Measurements from ENCODE around the gene FBXL7. TPM values are rescaled to one million over a fixed set of nuclear protein-coding genes. Genes with fewer than 3 reads are reported as not detected.

FBXL7 gene
- total RNA-seq, 2 experiments from 2014 or later = not detected

GRCh38 chr5:15452030-15452429, 48.0 kb upstream of the FBXL7 start:
- BruUV-seq (replicated peaks) = no TSS peak
- H3K79me2 ChIP-seq (ENCODE audit: insufficient read depth, low read depth, low read length) = no peaks in the 10 kb centered on the region

DNA sequence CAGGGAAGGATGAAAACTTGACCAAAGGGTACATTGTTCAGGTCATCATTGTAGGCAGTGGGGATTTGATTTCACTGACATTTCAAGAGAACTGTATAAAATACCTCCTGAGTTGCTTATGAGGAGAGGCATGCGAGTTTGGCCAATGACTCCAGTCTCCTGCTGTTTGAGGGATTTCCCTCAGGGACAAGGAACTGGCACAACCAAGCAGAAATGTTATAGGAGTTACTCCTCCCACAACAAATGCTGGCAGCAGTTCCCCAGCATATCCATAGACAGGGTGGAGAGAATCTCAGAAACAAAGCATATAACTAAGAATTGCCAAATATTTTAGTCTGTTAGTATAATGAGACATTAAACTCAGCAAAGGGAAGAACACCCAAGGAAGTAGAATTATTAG, 47.2 kb upstream of the FBXL7 start:
- no peak for TF ChIP-seq EZH2phosphoT487 (IDR thresholded peaks at IDR 0.05; ENCODE audit: borderline replicate concordance, low read depth, low read length)
- no peak for TF ChIP-seq CTCF (conservative IDR thresholded peaks at IDR 0.05; ENCODE audit: low read length)
- DNase-seq (ENCODE audit: low spot score) = no peak
- Histone ChIP-seq H3K9me2 (ENCODE audit: insufficient read depth, low read length) (no peaks in the 10 kb centered on the region; the same call in 1 of the 2 replicates), H3K27ac (ENCODE audit: low read depth, low read length, poor library complexity, severe bottlenecking) (no peak overlapping the region), H3K9me3 (ENCODE audit: low read length) (0 out of 2 replicates have a peak, but pooled peaks cover 3% of the 10 kb centered on the region), H3K79me2 (ENCODE audit: insufficient read depth, low read depth, low read length) (no peaks in the 10 kb centered on the region), H2AFZ (ENCODE audit: low read length) (no peak overlapping the region), H3K4me3 (ENCODE audit: low read depth, low read length, poor library complexity, severe bottlenecking) (no peak overlapping the region), H4K20me1 (ENCODE audit: insufficient read depth, low read length) (no peaks in the 10 kb centered on the region), H3K4me1 (ENCODE audit: insufficient read depth, low read length, poor library complexity, severe bottlenecking) (no peaks in the 10 kb centered on the region), H3K36me3 (ENCODE audit: insufficient read depth, low read length) (no peaks in the 10 kb centered on the region), H3K4me2 (ENCODE audit: low read length) (no peak overlapping the region)
- intact Hi-C loops (cut with micrococcal nuclease; ENCODE audit: unreplicated experiment) = no loop called here
- POLR2A ChIA-PET = no interaction called here
- CTCF ChIA-PET (ENCODE audit: unreplicated experiment) = no interaction called here
- BruUV-seq (replicated peaks) = no TSS peak

More at GRCh38 chr5:15452030-15452429, 48.0 kb upstream of the FBXL7 start:
- no peaks in the 10 kb centered on the region; the same call in 1 of the 2 replicates for H3K9me2 ChIP-seq (ENCODE audit: insufficient read depth, low read length)
- DNase-seq (ENCODE audit: low spot score) = no peak
- H3K4me3 ChIP-seq (ENCODE audit: low read depth, low read length, poor library complexity, severe bottlenecking) = no peak overlapping the region
- H3K9me3 ChIP-seq (ENCODE audit: low read length) = no peaks in the 10 kb centered on the region
- POLR2A ChIA-PET = no interaction called here
- no peak overlapping the region for H3K4me2 ChIP-seq (ENCODE audit: low read length)
- no peak overlapping the region for H3K27ac ChIP-seq (ENCODE audit: low read depth, low read length, poor library complexity, severe bottlenecking)
- intact Hi-C loops (cut with micrococcal nuclease; ENCODE audit: unreplicated experiment) = no loop called here
- no peak overlapping the region for H2AFZ ChIP-seq (ENCODE audit: low read length)
- H3K36me3 ChIP-seq (ENCODE audit: insufficient read depth, low read length) = no peaks in the 10 kb centered on the region
- no peaks in the 10 kb centered on the region for H3K4me1 ChIP-seq (ENCODE audit: insufficient read depth, low read length, poor library complexity, severe bottlenecking)
- TF ChIP-seq EZH2phosphoT487 (IDR thresholded peaks at IDR 0.05; ENCODE audit: borderline replicate concordance, low read depth, low read length) (no peak), CTCF (conservative IDR thresholded peaks at IDR 0.05; ENCODE audit: low read length) (no peak)
- CTCF ChIA-PET (ENCODE audit: unreplicated experiment) = no interaction called here
- no peaks in the 10 kb centered on the region for H4K20me1 ChIP-seq (ENCODE audit: insufficient read depth, low read length)

GRCh38 chr5:15459200-15459599, 40.8 kb upstream of the FBXL7 start:
- no peak for DNase-seq (ENCODE audit: low spot score)
- no peak overlapping the region for H2AFZ ChIP-seq (ENCODE audit: low read length)
- no TSS peak for BruUV-seq (replicated peaks)
- 0 out of 2 replicates have a peak, but pooled peaks cover 3% of the 10 kb centered on the region for H3K9me3 ChIP-seq (ENCODE audit: low read length)
- ChIA-PET POLR2A (no interaction called here), CTCF (ENCODE audit: unreplicated experiment) (no interaction called here)
- TF ChIP-seq CTCF (conservative IDR thresholded peaks at IDR 0.05; ENCODE audit: low read length) (no peak), EZH2phosphoT487 (IDR thresholded peaks at IDR 0.05; ENCODE audit: borderline replicate concordance, low read depth, low read length) (no peak)
- H3K27ac ChIP-seq (ENCODE audit: low read depth, low read length, poor library complexity, severe bottlenecking) = no peak overlapping the region
- H3K36me3 ChIP-seq (ENCODE audit: insufficient read depth, low read length) = no peaks in the 10 kb centered on the region
- H4K20me1 ChIP-seq (ENCODE audit: insufficient read depth, low read length) = no peaks in the 10 kb centered on the region
- H3K4me1 ChIP-seq (ENCODE audit: insufficient read depth, low read length, poor library complexity, severe bottlenecking) = no peaks in the 10 kb centered on the region
- H3K4me2 ChIP-seq (ENCODE audit: low read length) = no peak overlapping the region
- H3K9me2 ChIP-seq (ENCODE audit: insufficient read depth, low read length) = no peaks in the 10 kb centered on the region; the same call in 1 of the 2 replicates
- no peak overlapping the region for H3K4me3 ChIP-seq (ENCODE audit: low read depth, low read length, poor library complexity, severe bottlenecking)
- H3K79me2 ChIP-seq (ENCODE audit: insufficient read depth, low read depth, low read length) = no peaks in the 10 kb centered on the region
- intact Hi-C loops (cut with micrococcal nuclease; ENCODE audit: unreplicated experiment) = no loop called here
